Measurements from ENCODE around the gene ADAMTSL1.

Gene ADAMTSL1

GRCh38 chr9:18822850-18823249 lies 348.9 kb downstream of the ADAMTSL1 start:
- Histone ChIP-seq H2AFZ (ENCODE audit: low read depth, low read length) (no peak overlapping the region), H3K79me2 (ENCODE audit: insufficient read depth, low read length) (no peaks in the 10 kb centered on the region), H3K27ac (ENCODE audit: low read length) (no peak overlapping the region), H3K9me3 (ENCODE audit: insufficient read depth, low read length, severe bottlenecking) (no peaks in the 10 kb centered on the region), H3K4me2 (ENCODE audit: insufficient read depth, low read length) (no peak overlapping the region), H3K9ac (ENCODE audit: low read depth, low read length) (no peak overlapping the region), H3K4me3 (ENCODE audit: low read depth in 1 of 2, low read length in 2 of 2) (no peak overlapping the region), H3K27me3 (ENCODE audit: insufficient read depth, low read length, poor library complexity) (no peaks in the 10 kb centered on the region), H3K36me3 (ENCODE audit: insufficient read depth, low read length) (no peaks in the 10 kb centered on the region), H3K4me1 (ENCODE audit: insufficient read depth, low read length) (peaks cover 27% of the 10 kb centered on the region), H4K20me1 (ENCODE audit: insufficient read depth, low read length) (no peaks in the 10 kb centered on the region)
- no peak for ATAC-seq (ENCODE audit: insufficient read depth, low read depth)
- TF ChIP-seq EZH2 (IDR thresholded peaks at IDR 0.05; ENCODE audit: borderline replicate concordance, low read depth, low read length, severe bottlenecking) (no peak), CTCF (IDR thresholded peaks at IDR 0.05; ENCODE audit: borderline replicate concordance, extremely low read depth, low read length, poor library complexity, severe bottlenecking) (no peak)
- no peak for DNase-seq

DNA sequence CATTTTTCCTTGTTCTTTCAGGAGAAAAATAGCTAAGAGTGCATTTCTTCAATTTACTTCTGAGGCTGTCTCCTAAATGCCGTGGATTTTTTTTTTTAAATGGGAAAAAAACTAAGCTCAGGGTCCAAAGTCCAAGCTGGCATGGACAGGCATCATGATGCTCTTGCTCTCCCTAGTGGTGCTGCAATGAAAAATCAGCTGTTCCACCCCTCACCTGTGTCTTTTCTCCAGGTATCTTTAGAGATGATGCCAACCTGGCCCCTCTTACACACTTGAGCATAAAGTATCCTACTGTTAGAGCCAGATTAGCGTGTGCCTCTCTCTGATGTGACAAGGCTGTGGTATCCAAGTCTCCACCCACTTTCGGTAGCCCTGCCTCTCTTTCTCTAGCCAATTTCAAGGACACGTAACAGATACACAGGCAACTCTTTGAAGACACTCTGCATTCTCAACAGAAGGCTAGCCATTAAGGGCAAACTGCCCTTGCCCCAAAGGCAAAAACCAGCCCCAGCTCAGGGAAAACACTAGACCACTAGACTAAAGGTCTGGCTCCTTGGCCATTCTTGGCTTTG lies 350.2 kb downstream of the ADAMTSL1 start:
- Histone ChIP-seq H3K4me2 (ENCODE audit: insufficient read depth, low read length) (no peak overlapping the region), H3K9ac (ENCODE audit: low read depth, low read length) (no peak overlapping the region), H3K27me3 (ENCODE audit: insufficient read depth, low read length, poor library complexity) (no peaks in the 10 kb centered on the region), H3K4me1 (ENCODE audit: insufficient read depth, low read length) (peaks cover 27% of the 10 kb centered on the region), H3K27ac (ENCODE audit: low read length) (no peak overlapping the region), H3K79me2 (ENCODE audit: insufficient read depth, low read length) (no peaks in the 10 kb centered on the region), H3K36me3 (ENCODE audit: insufficient read depth, low read length) (no peaks in the 10 kb centered on the region), H4K20me1 (ENCODE audit: insufficient read depth, low read length) (no peaks in the 10 kb centered on the region), H3K4me3 (ENCODE audit: low read depth in 1 of 2, low read length in 2 of 2) (no peak overlapping the region), H2AFZ (ENCODE audit: low read depth, low read length) (no peak overlapping the region), H3K9me3 (ENCODE audit: insufficient read depth, low read length, severe bottlenecking) (no peaks in the 10 kb centered on the region)
- no peak for DNase-seq
- TF ChIP-seq EZH2 (IDR thresholded peaks at IDR 0.05; ENCODE audit: borderline replicate concordance, low read depth, low read length, severe bottlenecking) (no peak), CTCF (IDR thresholded peaks at IDR 0.05; ENCODE audit: borderline replicate concordance, extremely low read depth, low read length, poor library complexity, severe bottlenecking) (no peak)
- no peak for ATAC-seq (ENCODE audit: insufficient read depth, low read depth)

GRCh38 chr9:18825656-18826170 lies 351.8 kb downstream of the ADAMTSL1 start:
- Histone ChIP-seq H3K9me3 (ENCODE audit: insufficient read depth, low read length, severe bottlenecking) (no peaks in the 10 kb centered on the region), H3K36me3 (ENCODE audit: insufficient read depth, low read length) (no peaks in the 10 kb centered on the region), H3K4me3 (ENCODE audit: low read depth in 1 of 2, low read length in 2 of 2) (peak overlapping the region in 1 of 2 experiments; percentile 23; a peak in 2 of 4 replicates), H3K27ac (ENCODE audit: low read length) (peak overlapping the region; percentile 73), H4K20me1 (ENCODE audit: insufficient read depth, low read length) (no peaks in the 10 kb centered on the region), H3K4me2 (ENCODE audit: insufficient read depth, low read length) (peak overlapping the region; percentile 53), H3K27me3 (ENCODE audit: insufficient read depth, low read length, poor library complexity) (no peaks in the 10 kb centered on the region), H3K9ac (ENCODE audit: low read depth, low read length) (peak overlapping the region; percentile 35; the same call in 1 of the 2 replicates), H3K4me1 (ENCODE audit: insufficient read depth, low read length) (peaks cover 27% of the 10 kb centered on the region), H2AFZ (ENCODE audit: low read depth, low read length) (peak overlapping the region; percentile 63), H3K79me2 (ENCODE audit: insufficient read depth, low read length) (no peaks in the 10 kb centered on the region)
- no peak for TF ChIP-seq CTCF (IDR thresholded peaks at IDR 0.05; ENCODE audit: borderline replicate concordance, extremely low read depth, low read length, poor library complexity, severe bottlenecking)
- TF ChIP-seq EZH2 (IDR thresholded peaks at IDR 0.05; ENCODE audit: borderline replicate concordance, low read depth, low read length, severe bottlenecking) = no peak
- peak; percentile 88 for ATAC-seq (ENCODE audit: insufficient read depth, low read depth)
- peak; percentile 77 for DNase-seq

All from DND-41 (cell line).